SJCRH30 (cell line): ENCODE data around the gene DHX8. TPM values are rescaled to one million over a fixed set of nuclear protein-coding genes. Genes with fewer than 3 reads are reported as not detected.
"Not testable (repeated sequence)": the region's sequence is repeated elsewhere in the genome, so short reads cannot be mapped to it uniquely, and the experiment has no call there.

Source experiments
- DNase-seq, 2 experiments: peaks; one replicate each; pipeline ENCODE4 v3.0.0-alpha.2; 2015 to 2020
- H3K27ac ChIP-seq: fragments of 250-450 bp; sonication (Bioruptor Pico); 2 replicates; pipeline ENCODE4 v1.5.1; 2020; ENCODE audit warnings: mild to moderate bottlenecking, moderate library complexity
- H3K27me3 ChIP-seq: fragments of 250-450 bp; sonication (Bioruptor Pico); 2 replicates; pipeline ENCODE4 v1.5.1; 2020; ENCODE audit warnings: mild to moderate bottlenecking, moderate library complexity
- H3K36me3 ChIP-seq: fragments of 250-450 bp; sonication (Bioruptor Pico); 2 replicates; pipeline ENCODE4 v1.5.1; 2020; ENCODE audit warnings: mild to moderate bottlenecking, moderate library complexity
- H3K4me1 ChIP-seq: fragments of 250-450 bp; sonication (Bioruptor Pico); 2 replicates; pipeline ENCODE4 v1.5.1; 2020; ENCODE audit warnings: mild to moderate bottlenecking, moderate library complexity
- H3K4me3 ChIP-seq: fragments of 250-450 bp; sonication (Bioruptor Pico); 2 replicates; pipeline ENCODE4 v1.5.1; 2020; ENCODE audit warnings: mild to moderate bottlenecking, moderate library complexity
- H3K9me3 ChIP-seq: fragments of 250-450 bp; sonication (Bioruptor Pico); replicated peaks from 2 replicates; pipeline ENCODE4 v1.5.1; 2020; ENCODE audit warnings: mild to moderate bottlenecking, moderate library complexity
- total RNA-seq: library from RNA; depleted of rRNA; stranded (reverse); fragments of >200 nt; shearing (Covaris generic); gene quantifications from 2 replicates; pipeline ENCODE4 v1.2.3, GENCODE V29; 2014

DHX8 gene
- total RNA-seq, 1 experiment from 2014 or later, result 54.3 TPM

- no peaks in the 10 kb centered on the region for H3K9me3 ChIP-seq
- H3K27ac ChIP-seq, result no peak overlapping the region
- H3K36me3 ChIP-seq, result no peaks in the 10 kb centered on the region
- H3K4me3 ChIP-seq, result no peak overlapping the region
- no peaks in the 10 kb centered on the region for H3K27me3 ChIP-seq
- peaks cover 17% of the 10 kb centered on the region for H3K4me1 ChIP-seq
- no peak for DNase-seq
Observed at GRCh38 chr17:43453331-43453812, 30.4 kb upstream of the DHX8 start.

- Histone ChIP-seq H3K36me3 (no peaks in the 10 kb centered on the region), H3K9me3 (no peaks in the 10 kb centered on the region), H3K4me3 (no peak overlapping the region), H3K4me1 (peaks cover 17% of the 10 kb centered on the region), H3K27ac (no peak overlapping the region), H3K27me3 (no peaks in the 10 kb centered on the region)
- DNase-seq, result no peak
Observed at GRCh38 chr17:43454868-43455267, 28.9 kb upstream of the DHX8 start.

- DNase-seq, result no peak
- Histone ChIP-seq H3K4me1 (peaks cover 17% of the 10 kb centered on the region), H3K4me3 (no peak overlapping the region), H3K27ac (no peak overlapping the region), H3K9me3 (no peaks in the 10 kb centered on the region), H3K36me3 (no peaks in the 10 kb centered on the region), H3K27me3 (no peaks in the 10 kb centered on the region)
Observed at GRCh38 chr17:43456029-43456428, 27.7 kb upstream of the DHX8 start.

GRCh38 chr17:43456661-43457361 is 27.0 kb upstream of the DHX8 start:
- H3K27ac ChIP-seq, result no peak overlapping the region
- peak; percentile 81 to 90 for DNase-seq

GRCh38 chr17:43457362-43457692 is 26.4 kb upstream of the DHX8 start:
- Histone ChIP-seq H3K27me3 (no peaks in the 10 kb centered on the region), H3K9me3 (no peaks in the 10 kb centered on the region), H3K4me1 (peaks cover 17% of the 10 kb centered on the region), H3K27ac (no peak overlapping the region), H3K36me3 (no peaks in the 10 kb centered on the region), H3K4me3 (no peak overlapping the region)
- DNase-seq, result no peak

More at GRCh38 chr17:43456661-43457361, 27.0 kb upstream of the DHX8 start:
- Histone ChIP-seq H3K4me1 (peaks cover 17% of the 10 kb centered on the region), H3K36me3 (no peaks in the 10 kb centered on the region), H3K4me3 (no peak overlapping the region), H3K27me3 (no peaks in the 10 kb centered on the region), H3K9me3 (no peaks in the 10 kb centered on the region)

GRCh38 chr17:43459878-43460277 is 23.9 kb upstream of the DHX8 start:
- not testable (repeated sequence) for H3K27ac ChIP-seq, H3K27me3 ChIP-seq, H3K36me3 ChIP-seq, H3K9me3 ChIP-seq, H3K4me3 ChIP-seq, DNase-seq
- H3K4me1 ChIP-seq, result peaks cover 17% of the 10 kb centered on the region

GRCh38 chr17:43461185-43461584 is 22.6 kb upstream of the DHX8 start:
- Histone ChIP-seq H3K36me3 (no peaks in the 10 kb centered on the region), H3K27ac (no peak overlapping the region), H3K4me1 (peaks cover 17% of the 10 kb centered on the region), H3K4me3 (no peak overlapping the region), H3K9me3 (no peaks in the 10 kb centered on the region), H3K27me3 (no peaks in the 10 kb centered on the region)
- DNase-seq, result no peak

GRCh38 chr17:43462569-43462968 is 21.2 kb upstream of the DHX8 start:
- not testable (repeated sequence) for H3K9me3 ChIP-seq, H3K27me3 ChIP-seq, H3K4me1 ChIP-seq, H3K27ac ChIP-seq, DNase-seq, H3K4me3 ChIP-seq, H3K36me3 ChIP-seq

- no peaks in the 10 kb centered on the region for H3K9me3 ChIP-seq
- DNase-seq, result no peak
- H3K36me3 ChIP-seq, result no peaks in the 10 kb centered on the region
- H3K27me3 ChIP-seq, result no peaks in the 10 kb centered on the region
- H3K27ac ChIP-seq, result no peak overlapping the region
- H3K4me3 ChIP-seq, result no peak overlapping the region
- H3K4me1 ChIP-seq, result peaks cover 6% of the 10 kb centered on the region
Observed at GRCh38 chr17:43463241-43463640, 20.5 kb upstream of the DHX8 start.

- Histone ChIP-seq H3K4me3 (no peak overlapping the region), H3K27ac (no peak overlapping the region), H3K4me1 (peaks cover 14% of the 10 kb centered on the region), H3K36me3 (no peaks in the 10 kb centered on the region), H3K27me3 (no peaks in the 10 kb centered on the region), H3K9me3 (no peaks in the 10 kb centered on the region)
- no peak for DNase-seq
Observed at GRCh38 chr17:43464046-43464445, 19.7 kb upstream of the DHX8 start.

GRCh38 chr17:43465049-43465448 is 18.7 kb upstream of the DHX8 start:
- no peak for DNase-seq
- H3K27ac ChIP-seq, result no peak overlapping the region
- H3K9me3 ChIP-seq, result no peaks in the 10 kb centered on the region

GRCh38 chr17:43467981-43468581 is 15.7 kb upstream of the DHX8 start:
- DNase-seq, result peak; percentile 36 to 46
- Histone ChIP-seq H3K4me3 (no peak overlapping the region), H3K27ac (peak overlapping the region; percentile 88), H3K4me1 (peaks cover 21% of the 10 kb centered on the region), H3K36me3 (no peaks in the 10 kb centered on the region), H3K9me3 (no peaks in the 10 kb centered on the region), H3K27me3 (no peaks in the 10 kb centered on the region)

More at GRCh38 chr17:43465049-43465448, 18.7 kb upstream of the DHX8 start:
- Histone ChIP-seq H3K27me3 (no peaks in the 10 kb centered on the region), H3K36me3 (no peaks in the 10 kb centered on the region), H3K4me1 (peaks cover 21% of the 10 kb centered on the region), H3K4me3 (no peak overlapping the region)

GRCh38 chr17:43468691-43469139 is 15.1 kb upstream of the DHX8 start:
- H3K9me3 ChIP-seq, result no peaks in the 10 kb centered on the region
- no peak overlapping the region for H3K4me3 ChIP-seq
- peak; percentile 71 to 82 for DNase-seq
- no peaks in the 10 kb centered on the region for H3K36me3 ChIP-seq
- H3K27me3 ChIP-seq, result no peaks in the 10 kb centered on the region
- H3K4me1 ChIP-seq, result peaks cover 21% of the 10 kb centered on the region
- H3K27ac ChIP-seq, result peak overlapping the region; percentile 88

- Histone ChIP-seq H3K36me3 (no peaks in the 10 kb centered on the region), H3K4me3 (no peak overlapping the region), H3K9me3 (no peaks in the 10 kb centered on the region), H3K27me3 (no peaks in the 10 kb centered on the region), H3K4me1 (peaks cover 21% of the 10 kb centered on the region), H3K27ac (peak overlapping the region; percentile 88)
- peak; percentile 62 to 68 for DNase-seq
Observed at GRCh38 chr17:43469145-43469544, 14.6 kb upstream of the DHX8 start.

- no peak for DNase-seq
- H3K4me3 ChIP-seq, result no peak overlapping the region
- H3K9me3 ChIP-seq, result no peaks in the 10 kb centered on the region
- H3K27me3 ChIP-seq, result no peaks in the 10 kb centered on the region
- H3K27ac ChIP-seq, result no peak overlapping the region
- H3K36me3 ChIP-seq, result no peaks in the 10 kb centered on the region
- H3K4me1 ChIP-seq, result peaks cover 21% of the 10 kb centered on the region
Observed at GRCh38 chr17:43471585-43472160, 12.1 kb upstream of the DHX8 start.
